ENCODE measurements around the gene FBLIM1. TPM values are rescaled to one million over a fixed set of nuclear protein-coding genes. Genes with fewer than 3 reads are reported as not detected.

FBLIM1 gene
- total RNA-seq: 10 to 100 TPM; 11.4 to 28.0 (median 25.9) TPM

GRCh38 chr1:15758343-15758931 lies at the start of gene FBLIM1:
Gene FBLIM1 (plus strand): TSS chr1:15758795. CDS start chr1:15764984, 6,189 bp downstream.
- Histone ChIP-seq H3K36me3 (no peaks in the 10 kb centered on the region), H3K9me3 (no peaks in the 10 kb centered on the region), H3K27ac (peak within 1 kb of the TSS in 2 of 3 donors; percentile 61 to 66), H3K27me3 (no peaks in the 10 kb centered on the region), H3K4me3 (replicated peaks in 1 of 3) (peak within 1 kb of the TSS in 2 of 3 donors; percentile 68 to 75), H3K4me1 (peaks cover 9 to 38% of the 10 kb centered on the region in 2 donors)
- no peak for TF ChIP-seq POLR2A (IDR thresholded peaks at IDR 0.05)
- no peak for TF ChIP-seq CTCF (IDR thresholded peaks at IDR 0.05)
- WGBS, 2 donors: 3 to 9% methylated on average over 6 to 16 of the region's 58 CpGs
- peak; percentile 41 to 42 for DNase-seq
- intact Hi-C loops (cut with DNase I): no loop called here

- TF ChIP-seq POLR2A (IDR thresholded peaks at IDR 0.05): no peak
- no peak for TF ChIP-seq CTCF (IDR thresholded peaks at IDR 0.05)
- peaks cover 4 to 21% of the 10 kb centered on the region in 2 donors for H3K4me1 ChIP-seq
Observed at GRCh38 chr1:15709226-15709625, 49.4 kb upstream of the FBLIM1 start.

GRCh38 chr1:15712168-15712567 lies 46.4 kb upstream of the FBLIM1 start:
- H3K4me1 ChIP-seq: peaks cover 15 to 20% of the 10 kb centered on the region in 2 donors
- WGBS, 2 donors: 75 to 94% methylated on average over 4 of the region's 4 CpGs
- TF ChIP-seq CTCF (IDR thresholded peaks at IDR 0.05) (no peak), POLR2A (IDR thresholded peaks at IDR 0.05) (no peak)

More at GRCh38 chr1:15709226-15709625, 49.4 kb upstream of the FBLIM1 start:
- Histone ChIP-seq H3K27ac (no peak overlapping the region), H3K4me3 (replicated peaks in 1 of 3) (no peak overlapping the region), H3K27me3 (no peaks in the 10 kb centered on the region), H3K36me3 (no peaks in the 10 kb centered on the region), H3K9me3 (no peaks in the 10 kb centered on the region)
- DNase-seq: no peak
- WGBS, 2 donors: 95 to 97% methylated on average over 4 of the region's 4 CpGs
- intact Hi-C loops (cut with DNase I): no loop called here

GRCh38 chr1:15714406-15715136 lies 44.0 kb upstream of the FBLIM1 start:
- H3K27me3 ChIP-seq: no peaks in the 10 kb centered on the region
- H3K27ac ChIP-seq: peak overlapping the region in 2 of 3 donors; percentile 41 to 61
- 30 to 31% methylated on average over 3 to 4 of the region's 4 CpGs for WGBS, 2 donors
- peak; percentile 44 to 53 for DNase-seq
- intact Hi-C loops (cut with DNase I): no loop called here
- H3K4me3 ChIP-seq (replicated peaks in 1 of 3): no peak overlapping the region
- no peaks in the 10 kb centered on the region for H3K9me3 ChIP-seq
- H3K4me1 ChIP-seq: peaks cover 15% of the 10 kb centered on the region in 2 donors
- H3K36me3 ChIP-seq: peaks cover 29 to 31% of the 10 kb centered on the region in 2 donors
- no peak for TF ChIP-seq CTCF (IDR thresholded peaks at IDR 0.05)
- no peak for TF ChIP-seq POLR2A (IDR thresholded peaks at IDR 0.05)

More at GRCh38 chr1:15712168-15712567, 46.4 kb upstream of the FBLIM1 start:
- Histone ChIP-seq H3K4me3 (replicated peaks in 1 of 3) (no peak overlapping the region), H3K27me3 (no peaks in the 10 kb centered on the region), H3K9me3 (no peaks in the 10 kb centered on the region), H3K27ac (no peak overlapping the region), H3K36me3 (peaks cover 9 to 11% of the 10 kb centered on the region in 2 donors)
- intact Hi-C loops (cut with DNase I): no loop called here
- no peak for DNase-seq

All from thyroid gland (tissue), 4 donors.